ENCODE measurements around the gene PTPN4.

The PTPN4 gene

DNA sequence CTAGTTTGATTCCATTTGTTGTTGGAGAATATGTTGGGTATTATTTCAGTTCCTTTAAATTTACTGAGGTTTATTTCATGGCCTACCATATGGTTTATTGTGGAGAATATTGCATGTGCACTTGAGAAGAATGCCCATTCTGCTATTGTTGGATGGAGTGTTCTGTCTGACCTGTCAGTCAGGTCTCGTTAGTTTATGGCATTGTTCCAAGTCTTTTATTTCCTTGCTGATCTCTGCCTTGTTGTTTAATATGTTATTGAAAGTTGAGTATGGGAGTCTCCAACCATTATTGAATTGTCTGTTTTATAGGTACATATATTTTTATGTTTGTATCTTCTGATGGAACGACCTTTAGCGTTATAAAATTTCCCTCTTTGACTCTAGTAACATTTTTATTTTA is 86.3 kb downstream of the PTPN4 start:
- DNase-seq (ENCODE audit: low spot score) (no peak), ATAC-seq (ENCODE audit: low read depth) (no peak)
- no peak overlapping the region for H3K27ac ChIP-seq (ENCODE audit: poor library complexity, severe bottlenecking)
- peaks cover 5% of the 10 kb centered on the region for H3K4me1 ChIP-seq (ENCODE audit: insufficient read depth, poor library complexity, severe bottlenecking)
- H3K36me3 ChIP-seq (ENCODE audit: low read depth) = no peaks in the 10 kb centered on the region
- no peaks in the 10 kb centered on the region for H3K27me3 ChIP-seq (ENCODE audit: insufficient read depth, poor library complexity, severe bottlenecking)
- TF ChIP-seq, protein P1, sequence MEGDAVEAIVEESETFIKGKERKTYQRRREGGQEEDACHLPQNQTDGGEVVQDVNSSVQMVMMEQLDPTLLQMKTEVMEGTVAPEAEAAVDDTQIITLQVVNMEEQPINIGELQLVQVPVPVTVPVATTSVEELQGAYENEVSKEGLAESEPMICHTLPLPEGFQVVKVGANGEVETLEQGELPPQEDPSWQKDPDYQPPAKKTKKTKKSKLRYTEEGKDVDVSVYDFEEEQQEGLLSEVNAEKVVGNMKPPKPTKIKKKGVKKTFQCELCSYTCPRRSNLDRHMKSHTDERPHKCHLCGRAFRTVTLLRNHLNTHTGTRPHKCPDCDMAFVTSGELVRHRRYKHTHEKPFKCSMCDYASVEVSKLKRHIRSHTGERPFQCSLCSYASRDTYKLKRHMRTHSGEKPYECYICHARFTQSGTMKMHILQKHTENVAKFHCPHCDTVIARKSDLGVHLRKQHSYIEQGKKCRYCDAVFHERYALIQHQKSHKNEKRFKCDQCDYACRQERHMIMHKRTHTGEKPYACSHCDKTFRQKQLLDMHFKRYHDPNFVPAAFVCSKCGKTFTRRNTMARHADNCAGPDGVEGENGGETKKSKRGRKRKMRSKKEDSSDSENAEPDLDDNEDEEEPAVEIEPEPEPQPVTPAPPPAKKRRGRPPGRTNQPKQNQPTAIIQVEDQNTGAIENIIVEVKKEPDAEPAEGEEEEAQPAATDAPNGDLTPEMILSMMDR (IDR thresholded peaks at IDR 0.05; ENCODE audit: poor library complexity, severe bottlenecking) = no peak
- H3K4me3 ChIP-seq (ENCODE audit: severe bottlenecking) = no peak overlapping the region
- H3K9me3 ChIP-seq (ENCODE audit: severe bottlenecking) = no peaks in the 10 kb centered on the region

DNA sequence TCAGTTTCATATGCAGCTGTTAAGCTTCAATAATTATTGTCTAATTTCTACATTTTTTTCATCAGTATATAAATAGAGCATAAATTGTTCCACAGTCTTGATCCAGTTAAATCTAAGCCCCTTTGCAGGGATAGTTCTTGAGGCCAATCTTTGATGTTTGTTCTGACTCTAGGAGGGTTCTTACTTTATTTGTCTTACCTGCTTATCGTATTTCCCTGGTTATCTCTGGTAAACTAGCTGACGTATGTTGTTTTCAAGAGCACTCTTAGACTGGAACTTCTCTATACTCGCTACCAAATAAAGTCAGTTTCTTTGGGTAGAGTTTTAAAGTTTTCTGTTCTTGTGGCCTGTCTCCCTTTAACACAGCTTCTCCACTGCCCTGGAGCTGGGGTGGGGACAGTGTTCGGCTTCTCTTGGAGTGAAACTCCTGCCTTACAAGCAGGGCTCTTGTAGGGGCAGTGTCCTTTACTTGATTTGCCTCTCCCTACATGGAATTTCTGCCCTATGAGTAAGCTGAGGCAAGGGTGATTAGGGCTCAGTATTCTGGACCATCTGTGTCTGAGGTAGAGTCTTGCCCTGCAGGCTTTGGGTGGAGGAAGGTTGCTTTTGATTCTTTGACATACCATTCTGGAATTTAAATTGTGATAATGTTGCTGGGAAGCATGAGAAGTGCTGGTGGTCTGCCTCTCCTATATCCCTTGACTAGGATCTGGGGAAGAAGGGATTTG is 90.3 kb downstream of the PTPN4 start:
- H3K4me1 ChIP-seq (ENCODE audit: insufficient read depth, poor library complexity, severe bottlenecking) = no peaks in the 10 kb centered on the region

DNA sequence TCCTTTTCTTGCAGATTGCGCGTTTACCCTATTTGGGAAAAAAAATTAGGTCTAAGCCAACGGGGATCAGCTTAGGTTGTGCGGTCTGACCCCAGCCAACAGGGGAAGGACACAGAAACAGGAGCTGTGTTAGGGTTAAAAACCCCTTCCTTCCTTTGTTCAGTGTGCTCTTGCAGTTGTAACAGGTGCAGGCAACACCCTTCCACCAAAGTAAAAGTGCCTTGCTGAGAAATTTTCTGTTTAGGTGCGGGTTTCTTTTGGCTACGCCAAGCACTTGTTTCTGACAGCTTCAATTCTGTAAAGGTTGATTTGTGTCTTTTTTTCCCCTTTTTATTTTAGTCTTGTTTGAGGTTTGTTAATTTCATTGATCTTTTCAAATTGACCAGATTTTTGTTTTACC is 92.5 kb downstream of the PTPN4 start:
- Histone ChIP-seq H3K36me3 (ENCODE audit: low read depth) (no peaks in the 10 kb centered on the region), H3K4me1 (ENCODE audit: insufficient read depth, poor library complexity, severe bottlenecking) (no peaks in the 10 kb centered on the region), H3K27me3 (ENCODE audit: insufficient read depth, poor library complexity, severe bottlenecking) (no peaks in the 10 kb centered on the region), H3K9me3 (ENCODE audit: severe bottlenecking) (peaks cover 8% of the 10 kb centered on the region), H3K27ac (ENCODE audit: poor library complexity, severe bottlenecking) (no peak overlapping the region), H3K4me3 (ENCODE audit: severe bottlenecking) (no peak overlapping the region)
- ATAC-seq (ENCODE audit: low read depth) = no peak
- TF ChIP-seq, protein P1 (IDR thresholded peaks at IDR 0.05; ENCODE audit: poor library complexity, severe bottlenecking) = no peak
- no peak for DNase-seq (ENCODE audit: low spot score)

More for the DNA sequence above, 90.3 kb downstream of the PTPN4 start:
- TF ChIP-seq, protein P1 (IDR thresholded peaks at IDR 0.05; ENCODE audit: poor library complexity, severe bottlenecking) = no peak
- H3K9me3 ChIP-seq (ENCODE audit: severe bottlenecking) = peaks cover 8% of the 10 kb centered on the region
- H3K36me3 ChIP-seq (ENCODE audit: low read depth) = no peaks in the 10 kb centered on the region
- DNase-seq (ENCODE audit: low spot score) (no peak), ATAC-seq (ENCODE audit: low read depth) (peak; percentile 61)
- H3K27ac ChIP-seq (ENCODE audit: poor library complexity, severe bottlenecking) = peak overlapping the region; percentile 35
- no peak overlapping the region for H3K4me3 ChIP-seq (ENCODE audit: severe bottlenecking)
- H3K27me3 ChIP-seq (ENCODE audit: insufficient read depth, poor library complexity, severe bottlenecking) = no peaks in the 10 kb centered on the region

DNA sequence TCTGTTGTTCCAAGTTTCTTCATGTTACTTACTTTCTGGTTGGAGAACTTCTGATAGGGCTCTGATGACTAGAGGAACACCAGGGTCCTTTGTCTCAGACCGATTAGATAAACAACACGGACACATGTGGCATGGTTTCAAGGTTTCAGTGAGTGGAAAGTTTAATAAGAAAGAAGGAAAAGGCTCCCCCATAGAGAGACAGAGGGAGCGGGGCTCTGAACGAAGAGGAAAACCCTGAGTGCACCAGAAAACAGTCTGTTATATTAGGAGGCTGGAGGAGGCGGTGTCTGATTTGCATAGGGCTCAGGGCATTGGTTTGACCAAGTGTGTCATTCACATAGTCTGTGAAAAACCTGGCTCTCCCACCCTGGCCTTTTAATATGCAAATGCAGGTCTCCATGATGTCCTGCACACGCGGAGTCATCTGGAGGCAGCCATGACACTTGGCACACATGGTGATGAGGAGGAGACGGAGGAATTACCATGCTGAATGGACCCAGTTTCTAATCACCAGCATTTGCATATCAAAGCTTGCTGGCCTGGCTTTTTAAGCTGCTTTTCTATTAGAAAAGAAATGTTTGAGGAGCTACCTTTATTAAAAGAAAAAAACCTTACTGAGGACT is 94.2 kb downstream of the PTPN4 start:
- no peaks in the 10 kb centered on the region for H3K27me3 ChIP-seq (ENCODE audit: insufficient read depth, poor library complexity, severe bottlenecking)
- H3K4me1 ChIP-seq (ENCODE audit: insufficient read depth, poor library complexity, severe bottlenecking) = no peaks in the 10 kb centered on the region
- ATAC-seq (ENCODE audit: low read depth) = no peak
- no peak for DNase-seq (ENCODE audit: low spot score)
- TF ChIP-seq, protein P1 (IDR thresholded peaks at IDR 0.05; ENCODE audit: poor library complexity, severe bottlenecking) = no peak
- H3K27ac ChIP-seq (ENCODE audit: poor library complexity, severe bottlenecking) = no peak overlapping the region
- no peaks in the 10 kb centered on the region for H3K36me3 ChIP-seq (ENCODE audit: low read depth)
- no peak overlapping the region for H3K4me3 ChIP-seq (ENCODE audit: severe bottlenecking)
- H3K9me3 ChIP-seq (ENCODE audit: severe bottlenecking) = peaks cover 8% of the 10 kb centered on the region

DNA sequence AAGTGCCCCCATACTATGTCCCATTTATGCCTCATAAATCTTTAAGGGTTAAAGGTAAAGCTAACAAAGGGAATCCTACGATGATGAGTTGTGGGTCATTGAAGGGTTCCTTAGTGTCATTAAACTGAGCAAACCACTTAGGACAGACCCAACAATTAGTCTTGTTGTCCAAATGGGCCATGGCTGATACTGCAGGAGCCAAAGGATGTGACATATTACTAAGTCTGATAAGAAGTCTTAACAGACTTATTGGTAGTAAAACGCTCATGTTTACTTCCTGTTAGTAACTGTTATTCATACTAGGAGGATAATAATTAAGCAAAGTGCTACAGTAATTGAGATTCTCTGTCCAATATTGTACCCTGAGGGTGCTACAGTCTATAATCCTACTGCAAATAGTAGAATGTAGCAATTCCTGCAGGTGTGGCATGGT is 96.8 kb downstream of the PTPN4 start:
- no peak overlapping the region for H3K4me3 ChIP-seq (ENCODE audit: severe bottlenecking)
- ATAC-seq (ENCODE audit: low read depth) (peak; percentile 54; the same call in 2 of the 3 replicates), DNase-seq (ENCODE audit: low spot score) (no peak)
- TF ChIP-seq, protein P1 (IDR thresholded peaks at IDR 0.05; ENCODE audit: poor library complexity, severe bottlenecking) = no peak
- H3K4me1 ChIP-seq (ENCODE audit: insufficient read depth, poor library complexity, severe bottlenecking) = no peaks in the 10 kb centered on the region
- H3K9me3 ChIP-seq (ENCODE audit: severe bottlenecking) = peaks cover 8% of the 10 kb centered on the region
- peak overlapping the region; percentile 6 for H3K27ac ChIP-seq (ENCODE audit: poor library complexity, severe bottlenecking)
- no peaks in the 10 kb centered on the region for H3K27me3 ChIP-seq (ENCODE audit: insufficient read depth, poor library complexity, severe bottlenecking)
- H3K36me3 ChIP-seq (ENCODE audit: low read depth) = no peaks in the 10 kb centered on the region

Data from RWPE2 (cell line).